RKO (cell line): Measurements from ENCODE around the gene ZNF195.
"Not testable (repeated sequence)": the region's sequence is repeated elsewhere in the genome, so short reads cannot be mapped to it uniquely, and the experiment has no call there.

Experiments
- DNase-seq: peaks from one replicate; pipeline ENCODE4 v3.0.0-alpha.2; 2016; ENCODE audit warnings: low spot score

Gene ZNF195

DNA sequence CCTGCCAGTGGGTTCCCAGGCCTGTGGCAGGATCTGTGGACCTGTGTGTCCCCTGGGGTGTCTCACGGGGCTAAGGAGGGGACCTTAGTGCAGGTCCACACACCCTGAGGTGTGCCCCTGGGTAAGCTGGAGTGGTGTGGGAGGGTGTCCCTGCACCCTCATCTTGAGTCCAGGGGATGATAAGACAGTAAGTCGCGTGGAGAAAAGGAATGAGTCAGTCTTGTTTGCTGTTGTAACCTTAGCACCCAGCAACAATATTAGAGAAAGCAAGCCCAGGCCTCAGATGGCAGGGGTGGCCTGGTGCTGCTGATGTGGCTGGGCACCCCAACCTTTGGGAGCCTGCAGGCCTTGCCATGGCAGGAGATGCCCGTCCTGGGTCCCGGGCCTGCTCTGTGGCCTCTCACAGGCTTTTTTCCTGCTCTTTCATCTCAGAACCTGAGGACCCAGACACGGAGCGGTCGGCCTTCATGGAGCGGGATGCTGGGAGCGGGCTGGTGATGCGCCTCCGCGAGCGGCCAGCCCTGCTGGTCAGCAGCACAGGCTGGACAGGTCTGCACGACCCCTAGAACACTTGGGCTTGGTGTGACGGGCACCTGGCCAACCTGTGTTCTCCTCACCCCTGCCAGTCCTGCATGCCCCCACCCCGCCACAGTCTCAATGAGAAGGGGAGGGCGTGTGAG lies 23.4 kb upstream of the ZNF195 start:
- DNase-seq, result not testable (repeated sequence)

DNA sequence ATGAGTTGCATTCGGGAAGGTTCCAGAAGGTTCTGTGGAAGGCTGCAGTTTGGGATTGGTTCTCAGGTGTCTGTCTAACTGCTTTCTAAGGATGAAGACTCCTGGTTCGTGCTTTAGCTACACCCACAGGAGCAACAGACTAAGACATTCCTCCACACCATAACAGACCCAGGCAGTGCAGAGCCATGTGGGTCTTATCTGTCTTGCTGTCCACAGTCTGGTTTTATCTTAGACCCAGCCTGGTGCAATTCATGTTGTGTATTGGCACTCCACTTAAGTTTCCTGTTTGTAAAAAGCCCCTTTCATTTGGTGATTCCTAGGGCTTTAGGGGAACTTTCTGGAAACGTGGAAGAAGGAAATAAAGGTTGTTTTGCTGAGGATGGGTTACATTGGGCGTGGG lies 22.1 kb upstream of the ZNF195 start:
- not testable (repeated sequence) for DNase-seq

DNA sequence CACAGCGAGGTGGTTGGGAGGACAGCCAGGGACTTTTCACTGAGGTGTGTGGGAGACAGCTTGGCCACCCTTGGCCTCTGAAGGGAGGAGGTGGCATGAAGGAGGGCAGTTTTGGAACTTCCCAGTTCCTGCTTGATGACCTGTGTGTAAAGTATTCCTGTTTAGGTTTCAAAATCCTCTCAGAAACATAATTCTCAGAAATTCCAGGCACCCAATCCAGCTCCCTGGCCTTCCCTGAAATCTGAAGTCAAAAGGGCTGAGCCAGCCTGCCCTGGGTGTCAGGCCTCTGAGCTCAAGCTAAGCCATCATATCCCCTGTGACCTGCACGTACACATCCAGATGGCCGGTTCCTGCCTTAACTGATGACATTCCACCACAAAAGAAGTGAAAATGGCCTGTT lies 19.6 kb upstream of the ZNF195 start:
- DNase-seq, result not testable (repeated sequence)

GRCh38 chr11:3398106-3398505 lies 19.2 kb upstream of the ZNF195 start:
- not testable (repeated sequence) for DNase-seq

- not testable (repeated sequence) for DNase-seq
Measured at GRCh38 chr11:3397210-3397609, 18.3 kb upstream of the ZNF195 start.

DNA sequence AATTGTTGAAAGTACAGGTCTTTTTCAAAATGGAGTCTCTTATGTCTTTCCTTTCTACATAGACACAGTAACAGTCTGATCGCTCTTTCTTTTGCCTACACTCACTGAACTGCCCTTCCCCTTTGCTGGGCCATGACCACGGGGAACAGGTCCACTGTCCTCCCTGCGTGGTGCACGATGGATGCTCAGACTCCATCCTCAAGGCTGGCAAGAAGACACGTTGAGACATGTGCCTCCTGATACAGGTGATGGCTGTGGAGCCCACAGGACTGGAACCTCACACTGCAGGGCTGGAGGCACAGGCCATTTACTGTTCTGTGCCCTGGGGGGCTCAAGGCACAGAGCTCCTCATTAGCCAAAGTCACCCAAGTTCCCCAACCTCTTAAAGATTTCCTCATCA lies 16.5 kb upstream of the ZNF195 start:
- DNase-seq, result not testable (repeated sequence)

GRCh38 chr11:3394956-3395355 lies 16.0 kb upstream of the ZNF195 start:
- not testable (repeated sequence) for DNase-seq

GRCh38 chr11:3393450-3393849 lies 14.5 kb upstream of the ZNF195 start:
- not testable (repeated sequence) for DNase-seq

DNA sequence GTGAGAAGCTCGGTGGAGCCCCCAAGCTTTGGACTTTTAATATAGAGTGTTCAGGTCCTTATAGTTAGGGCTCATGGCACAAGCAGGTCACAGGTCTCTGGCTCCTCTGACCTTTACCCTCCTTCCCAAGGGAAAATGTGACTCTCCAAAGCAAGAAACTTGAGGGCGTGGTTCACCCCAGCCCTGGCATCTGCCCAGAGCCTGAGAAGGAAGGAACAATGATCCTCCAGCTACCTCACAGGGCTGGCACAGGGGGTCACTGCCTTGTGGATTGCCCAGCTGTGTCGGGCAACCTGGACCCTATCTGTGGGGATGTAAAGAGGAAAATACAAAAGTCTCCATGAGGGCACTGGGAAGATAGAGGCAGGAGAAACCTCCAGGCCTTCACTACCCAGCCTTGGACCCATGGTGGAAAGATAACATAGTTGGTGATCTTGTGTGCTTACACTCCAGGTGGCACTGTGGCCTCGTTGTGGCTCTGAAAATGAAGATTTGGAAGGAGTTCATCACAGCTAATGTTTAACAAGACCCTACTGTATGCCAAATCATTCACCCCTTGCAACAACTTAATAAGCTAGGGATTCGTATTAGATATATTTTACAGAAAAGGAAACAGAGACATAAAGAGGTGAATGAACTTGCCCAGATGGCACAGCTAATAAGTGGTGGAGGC lies 3.8 kb upstream of the ZNF195 start:
- DNase-seq, result no peak

DNA sequence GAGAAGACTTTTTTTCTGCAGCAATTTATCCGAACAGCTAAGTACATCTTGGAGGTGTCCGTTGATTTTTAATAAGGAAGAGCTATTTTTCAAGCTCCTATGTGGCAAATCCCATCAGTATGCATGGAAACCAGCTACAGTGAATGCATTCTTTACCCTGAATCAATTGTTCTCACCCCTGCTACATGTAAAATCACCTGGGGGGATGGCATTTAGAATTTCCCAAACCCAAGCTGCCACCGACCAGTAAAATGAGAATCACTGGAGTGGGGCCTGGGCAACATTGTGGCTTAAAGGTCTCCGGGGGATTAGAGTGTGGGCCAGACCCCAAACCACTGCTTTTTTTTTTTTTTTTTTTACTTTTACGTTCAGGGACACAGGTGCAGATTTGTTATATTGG lies 2.8 kb upstream of the ZNF195 start:
- DNase-seq, result no peak

- DNase-seq, result no peak
Measured at GRCh38 chr11:3380706-3381545, 2.0 kb upstream of the ZNF195 start.

- DNase-seq, result peak; percentile 45
Measured at GRCh38 chr11:3375552-3375951, 3.4 kb downstream of the ZNF195 start.

- DNase-seq, result no peak
Measured at GRCh38 chr11:3370311-3370870, 8.6 kb downstream of the ZNF195 start.

GRCh38 chr11:3369366-3369765 lies 9.6 kb downstream of the ZNF195 start:
- DNase-seq, result no peak

DNA sequence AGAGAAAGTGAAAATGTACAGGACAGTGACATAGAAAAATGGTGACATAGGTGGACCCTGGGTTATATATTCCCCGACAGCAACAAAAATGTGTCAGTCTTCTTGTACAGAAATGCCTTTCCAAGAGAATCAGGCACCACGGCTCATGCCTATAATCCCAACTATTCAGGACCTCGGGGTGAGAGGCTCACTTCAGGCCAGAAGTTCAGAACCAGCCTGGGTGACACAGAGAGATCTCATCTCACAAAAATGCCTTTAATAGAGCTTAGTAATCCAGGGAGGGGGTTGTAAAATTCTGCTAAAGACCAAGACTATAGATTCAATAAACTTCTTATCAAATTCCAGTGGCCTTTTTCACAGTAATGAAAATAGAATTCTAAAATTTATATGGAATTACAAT lies 10.7 kb downstream of the ZNF195 start:
- peak; percentile 67 for DNase-seq

GRCh38 chr11:3367221-3367620 lies 11.7 kb downstream of the ZNF195 start:
- peak; percentile 52 for DNase-seq

DNA sequence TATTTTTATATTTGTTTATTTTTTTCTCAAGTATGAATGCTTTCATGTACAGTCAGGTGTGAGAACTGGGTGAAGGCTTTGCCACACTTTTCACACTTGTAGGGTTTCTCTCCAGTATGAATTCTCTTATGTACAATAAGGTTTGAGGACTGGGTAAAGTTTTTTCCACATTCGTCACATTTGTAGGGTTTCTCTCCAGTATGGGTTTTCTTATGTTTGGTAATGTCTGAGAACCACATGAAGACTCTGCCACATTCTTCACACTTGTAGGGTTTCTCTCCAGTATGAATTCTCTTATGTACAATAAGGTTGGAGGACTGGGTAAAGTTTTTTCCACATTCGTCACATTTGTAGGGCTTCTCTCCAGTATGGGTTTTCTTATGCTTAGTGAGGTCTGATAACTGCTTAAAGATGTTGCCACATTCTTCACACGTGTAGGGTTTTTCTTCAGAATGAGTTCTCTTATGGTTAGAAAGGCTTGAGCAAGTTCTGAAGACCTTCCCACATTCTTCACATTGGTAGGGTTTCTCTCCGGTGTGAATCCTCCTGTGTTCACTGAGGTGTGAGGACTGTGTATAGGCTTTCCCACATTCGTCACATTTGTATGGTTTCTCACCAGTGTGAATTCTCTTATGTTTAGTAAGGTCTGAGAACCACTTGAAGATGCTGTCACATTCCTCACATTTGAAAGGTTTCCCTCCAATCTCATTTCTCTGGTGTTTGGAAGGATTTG lies 19.7 kb downstream of the ZNF195 start:
- no peak for DNase-seq

DNA sequence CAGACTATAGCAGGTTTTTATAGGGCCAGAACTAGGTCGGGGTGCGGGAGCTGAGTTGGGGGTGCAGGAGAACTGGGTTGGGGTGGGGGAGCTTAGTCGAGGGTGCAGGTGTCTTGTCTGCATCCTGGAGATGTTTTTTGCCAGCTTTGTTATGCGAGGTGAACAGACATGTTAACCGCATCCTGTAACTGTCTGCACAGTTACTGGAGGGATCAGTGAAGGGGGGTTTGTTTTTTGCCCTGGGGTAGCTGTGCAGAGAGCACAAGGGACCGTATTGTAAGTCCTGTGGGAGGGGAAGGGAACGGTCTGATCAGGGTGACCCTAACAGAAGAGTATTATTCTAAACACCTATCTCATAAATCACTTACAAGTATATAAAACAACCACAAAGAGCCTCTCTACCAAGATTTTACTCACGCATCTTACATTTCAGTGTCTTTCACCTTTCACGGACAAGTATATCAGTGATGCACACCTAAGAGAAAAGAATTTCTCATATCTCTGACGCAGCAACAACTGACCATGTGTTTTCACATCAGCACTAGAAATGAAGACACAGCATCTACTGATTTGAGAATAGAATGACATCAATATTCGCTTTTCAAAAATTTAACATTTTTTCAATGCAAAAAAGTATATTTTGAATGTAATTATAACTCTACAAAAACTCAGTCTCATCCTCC lies 20.8 kb downstream of the ZNF195 start:
- DNase-seq, result no peak

GRCh38 chr11:3357302-3357701 lies 21.6 kb downstream of the ZNF195 start:
- DNase-seq, result no peak

DNA sequence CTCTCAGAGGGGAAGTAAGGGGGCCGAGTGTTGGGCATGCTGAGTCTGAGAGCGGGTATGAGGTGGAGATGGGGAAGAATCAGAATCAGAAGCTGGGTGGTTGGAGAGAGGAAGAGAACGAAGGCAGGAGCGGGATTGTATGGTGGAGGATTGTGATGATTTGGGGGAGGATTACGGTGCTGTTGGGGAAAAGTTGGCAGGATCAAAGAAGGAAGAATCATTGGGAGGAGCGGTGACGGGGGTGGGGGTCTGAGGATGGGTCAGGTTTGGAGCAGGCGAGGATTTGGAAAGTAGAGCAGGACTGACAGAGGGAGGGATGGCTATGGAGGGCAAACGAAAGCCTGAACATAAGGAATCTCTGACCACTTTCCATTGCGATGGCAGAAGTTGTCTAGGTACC lies 22.1 kb downstream of the ZNF195 start:
- DNase-seq, result no peak

DNA sequence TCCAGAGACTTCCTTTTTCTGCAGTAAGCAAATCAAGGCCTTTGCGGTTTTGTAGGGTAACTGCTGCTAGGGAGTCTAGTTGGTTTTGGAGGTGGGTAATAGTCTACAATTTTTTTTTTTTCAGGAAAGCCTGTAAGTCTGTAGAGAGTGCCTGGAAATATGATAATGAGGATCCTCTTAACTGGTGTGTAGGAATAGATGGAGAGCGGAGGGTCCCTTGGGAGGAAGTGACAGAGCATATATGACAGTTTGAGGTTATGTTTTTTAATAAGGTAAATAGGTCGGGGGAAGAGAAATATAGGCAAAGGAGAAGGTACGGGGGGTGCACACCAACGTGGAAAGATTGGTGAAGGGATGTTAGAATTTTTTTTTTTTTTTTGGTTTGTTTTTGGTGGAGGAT lies 25.9 kb downstream of the ZNF195 start:
- no peak for DNase-seq
